Right atrium auricular region (tissue), 2 donors: ENCODE results near the gene KCNAB1. TPM values are rescaled to one million over a fixed set of nuclear protein-coding genes. Genes with fewer than 3 reads are reported as not detected.
A peak's percentile ranks its signal among the peaks of the same experiment; 100 is the strongest.

Experiments used
- DNase-seq: peaks from one replicate; pipeline ENCODE4 v3.0.0-alpha.2; 2019; ENCODE audit warnings: low spot score
- H3K27ac ChIP-seq, 2 donors: fragments of 200-600 bp; sonication (generic); 1 replicate in 1 of 2; 2 replicates in 1 of 2; pipeline ENCODE4 v1.5.1; 2016 to 2019
- H3K27me3 ChIP-seq, 2 donors: fragments of 200-600 bp; sonication (generic); one replicate each; pipeline versions ENCODE4 v1.5.1 to v1.6.0; 2017 to 2019
- H3K36me3 ChIP-seq: fragments of 200-600 bp; sonication (generic); one replicate; pipeline ENCODE4 v1.5.1; 2016
- H3K4me1 ChIP-seq, 2 donors: fragments of 200-600 bp; sonication (generic); one replicate each; pipeline versions ENCODE4 v1.5.1 to v1.6.0; 2017 to 2019
- H3K4me3 ChIP-seq, 2 donors: fragments of 200-600 bp; sonication (generic); 1 replicate in 1 of 2; 2 replicates in 1 of 2; pipeline ENCODE4 v1.5.1; 2017 to 2019; ENCODE audit warnings: mild to moderate bottlenecking in 1 of 2, moderate library complexity in 1 of 2
- H3K9me3 ChIP-seq, 2 donors: fragments of 200-600 bp; sonication (generic); one replicate each; pipeline ENCODE4 v1.5.1; 2019
- CTCF ChIP-seq, 2 donors: fragments of 200-600 bp; sonication (generic); IDR thresholded peaks; one replicate each; pipeline ENCODE4 v1.5.1; 2019; ENCODE audit warnings: antibody characterized with exemption in 2 of 2
- total RNA-seq, 2 donors: library from RNA; depleted of rRNA; stranded (reverse); fragments of >200 nt; gene quantifications; one replicate each; pipeline ENCODE4 v1.1.0, GENCODE V29; 2016

KCNAB1 gene
- total RNA-seq, 2 donors from 2014 or later = 2.0 to 3.2 TPM

GRCh38 chr3:156381253-156381652, 260.9 kb downstream of the KCNAB1 start:
- no peaks in the 10 kb centered on the region for H3K36me3 ChIP-seq
- no peak for TF ChIP-seq CTCF (IDR thresholded peaks at IDR 0.05)
- H3K27ac ChIP-seq = no peak overlapping the region
- no peak for DNase-seq
- H3K4me3 ChIP-seq = no peak overlapping the region
- H3K4me1 ChIP-seq = peaks cover 0 to 9% of the 10 kb centered on the region in 2 donors
- H3K9me3 ChIP-seq = no peaks in the 10 kb centered on the region
- no peaks in the 10 kb centered on the region for H3K27me3 ChIP-seq

GRCh38 chr3:156382458-156383346, 262.3 kb downstream of the KCNAB1 start:
- DNase-seq = no peak
- Histone ChIP-seq H3K4me1 (peaks cover 0 to 9% of the 10 kb centered on the region in 2 donors), H3K27ac (no peak overlapping the region), H3K27me3 (no peaks in the 10 kb centered on the region), H3K9me3 (no peaks in the 10 kb centered on the region), H3K36me3 (no peaks in the 10 kb centered on the region), H3K4me3 (no peak overlapping the region)
- TF ChIP-seq CTCF (IDR thresholded peaks at IDR 0.05) = peak in 1 of 2 donors; percentile 48

GRCh38 chr3:156383441-156384025, 263.2 kb downstream of the KCNAB1 start:
- no peaks in the 10 kb centered on the region for H3K9me3 ChIP-seq
- peaks cover 0 to 9% of the 10 kb centered on the region in 2 donors for H3K4me1 ChIP-seq
- no peak overlapping the region for H3K27ac ChIP-seq
- no peak for TF ChIP-seq CTCF (IDR thresholded peaks at IDR 0.05)
- no peaks in the 10 kb centered on the region for H3K27me3 ChIP-seq
- H3K4me3 ChIP-seq = no peak overlapping the region
- no peaks in the 10 kb centered on the region for H3K36me3 ChIP-seq
- DNase-seq = no peak

GRCh38 chr3:156388497-156389448, 268.4 kb downstream of the KCNAB1 start:
- Histone ChIP-seq H3K4me1 (no peaks in the 10 kb centered on the region), H3K4me3 (no peak overlapping the region)

More at GRCh38 chr3:156388497-156389448, 268.4 kb downstream of the KCNAB1 start:
- Histone ChIP-seq H3K9me3 (no peaks in the 10 kb centered on the region), H3K36me3 (no peaks in the 10 kb centered on the region), H3K27me3 (no peaks in the 10 kb centered on the region), H3K27ac (no peak overlapping the region)
- no peak for TF ChIP-seq CTCF (IDR thresholded peaks at IDR 0.05)
- DNase-seq = no peak
